H1 (cell line): ENCODE data around the gene HDAC9.

Experiments used
- CTCF ChIP-seq, 3 experiments: IDR thresholded peaks; 1 replicate in 2 of 3; 2 replicates in 1 of 3; pipeline versions ENCODE4 v1.5.1 to v1.6.1; 2011; ENCODE audit warnings: low read length in 3 of 3, mild to moderate bottlenecking in 3 of 3, inconsistent platforms in 2 of 3, low read depth in 1 of 3, moderate library complexity in 1 of 3; ENCODE audit not compliant: insufficient read depth in 1 of 3; ENCODE audit errors: control extremely low read depth in 1 of 3
- EZH2 ChIP-seq: fragments of 200-600 bp; sonication (generic); IDR thresholded peaks from 2 replicates; pipeline ENCODE4 v1.7.1; 2012; ENCODE audit warnings: low read depth, mild to moderate bottlenecking, moderate library complexity, low read length, inconsistent platforms; ENCODE audit not compliant: severe bottlenecking
- NRF1 ChIP-seq: IDR thresholded peaks from 2 replicates; pipeline ENCODE4 v1.6.1; 2011; ENCODE audit warnings: mild to moderate bottlenecking, low read depth, low read length, improper control_type of control experiment
- POLR2A ChIP-seq, 2 experiments: IDR thresholded peaks; 1 replicate in 1 of 2; 2 replicates in 1 of 2; pipeline ENCODE4 v1.6.1; 2011; ENCODE audit warnings: low read depth in 2 of 2, low read length in 2 of 2, mild to moderate bottlenecking in 2 of 2; ENCODE audit errors: control extremely low read depth in 1 of 2
- TEAD4 ChIP-seq: IDR thresholded peaks from 2 replicates; pipeline ENCODE4 v1.6.1; 2012; ENCODE audit warnings: low read depth, low read length, inconsistent platforms, mixed read lengths
- YY1 ChIP-seq: IDR thresholded peaks from 2 replicates; pipeline ENCODE4 v1.6.1; 2011; ENCODE audit warnings: low read depth, mild to moderate bottlenecking, low read length

- no peak for TF ChIP-seq POLR2A (IDR thresholded peaks at IDR 0.05; ENCODE audit: control extremely low read depth in 1 of 2, low read depth in 2 of 2, low read length in 2 of 2)
- TF ChIP-seq YY1 = no peak
- TF ChIP-seq CTCF (IDR thresholded peaks at IDR 0.05; ENCODE audit: control extremely low read depth in 1 of 3, insufficient read depth in 1 of 3, low read depth in 1 of 3, low read length in 3 of 3) = no peak
- no peak for TF ChIP-seq EZH2
- TF ChIP-seq TEAD4 = no peak
- no peak for TF ChIP-seq NRF1
Observed at GRCh38 chr7:18706670-18707069, 211.1 kb downstream of the HDAC9 start.
